ENCODE results near the gene CLIP4.

- TF ChIP-seq EZH2 (IDR thresholded peaks at IDR 0.05; ENCODE audit: borderline replicate concordance, low read length), result no peak
- TF ChIP-seq, protein P1, sequence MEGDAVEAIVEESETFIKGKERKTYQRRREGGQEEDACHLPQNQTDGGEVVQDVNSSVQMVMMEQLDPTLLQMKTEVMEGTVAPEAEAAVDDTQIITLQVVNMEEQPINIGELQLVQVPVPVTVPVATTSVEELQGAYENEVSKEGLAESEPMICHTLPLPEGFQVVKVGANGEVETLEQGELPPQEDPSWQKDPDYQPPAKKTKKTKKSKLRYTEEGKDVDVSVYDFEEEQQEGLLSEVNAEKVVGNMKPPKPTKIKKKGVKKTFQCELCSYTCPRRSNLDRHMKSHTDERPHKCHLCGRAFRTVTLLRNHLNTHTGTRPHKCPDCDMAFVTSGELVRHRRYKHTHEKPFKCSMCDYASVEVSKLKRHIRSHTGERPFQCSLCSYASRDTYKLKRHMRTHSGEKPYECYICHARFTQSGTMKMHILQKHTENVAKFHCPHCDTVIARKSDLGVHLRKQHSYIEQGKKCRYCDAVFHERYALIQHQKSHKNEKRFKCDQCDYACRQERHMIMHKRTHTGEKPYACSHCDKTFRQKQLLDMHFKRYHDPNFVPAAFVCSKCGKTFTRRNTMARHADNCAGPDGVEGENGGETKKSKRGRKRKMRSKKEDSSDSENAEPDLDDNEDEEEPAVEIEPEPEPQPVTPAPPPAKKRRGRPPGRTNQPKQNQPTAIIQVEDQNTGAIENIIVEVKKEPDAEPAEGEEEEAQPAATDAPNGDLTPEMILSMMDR (conservative IDR thresholded peaks at IDR 0.05 in 1 of 2, IDR thresholded peaks at IDR 0.05 in 1 of 2; ENCODE audit: extremely low read depth in 1 of 2, insufficient read depth in 1 of 2, low read depth in 1 of 2, low read length in 2 of 2), result no peak
These were observed 80.6 kb downstream of the CLIP4 start for GRCh38 chr2:29195796-29196195.
